ENCODE data around the gene RENBP.

DNA sequence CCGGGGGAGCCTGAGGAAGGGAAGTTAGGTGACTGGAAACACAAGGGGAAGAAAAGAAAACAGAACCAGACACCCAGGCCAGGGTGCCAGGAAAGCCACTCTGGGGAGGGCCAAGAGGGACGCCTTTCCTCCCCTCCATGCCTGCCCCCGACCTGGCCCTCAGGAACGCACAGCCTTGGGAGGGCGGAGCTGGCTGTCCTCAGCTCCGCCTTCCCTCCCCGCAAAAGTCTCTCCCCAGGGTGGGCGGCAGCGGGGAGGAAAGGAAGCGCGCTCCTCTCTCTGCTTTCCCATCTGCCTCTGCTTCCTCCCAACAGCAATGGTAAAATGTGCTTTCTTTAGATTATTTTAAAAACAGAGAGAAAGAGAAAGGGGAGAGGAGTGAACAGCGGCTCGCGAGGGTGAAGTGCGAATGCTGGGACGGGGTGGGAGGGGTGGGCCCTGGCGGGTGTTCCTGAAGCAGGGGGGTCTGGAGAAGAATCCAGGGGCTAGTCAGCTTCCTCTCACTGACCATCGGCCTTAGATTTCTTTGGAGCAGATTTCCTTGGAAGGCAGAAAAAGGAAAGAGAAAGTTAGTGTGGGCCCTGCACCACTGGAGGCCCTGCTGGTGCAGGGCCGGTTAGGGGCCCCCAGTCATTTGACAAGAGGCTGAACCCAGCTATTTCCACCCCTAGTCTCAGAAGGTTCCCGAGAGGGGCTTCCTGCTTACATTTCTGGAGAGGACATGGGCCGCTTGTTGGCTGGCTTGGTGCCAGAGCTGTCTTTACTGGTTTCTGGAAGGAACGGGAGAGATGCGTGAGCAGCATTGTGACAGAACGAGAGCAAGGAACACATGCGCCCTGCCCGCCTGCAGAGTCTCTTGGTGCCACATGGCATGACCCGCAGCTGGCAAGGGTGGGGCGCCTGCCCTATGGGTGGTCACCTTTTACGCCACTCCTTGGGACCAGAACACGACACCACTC, 4.7 kb upstream of the RENBP start:
- TF ChIP-seq, protein P1, sequence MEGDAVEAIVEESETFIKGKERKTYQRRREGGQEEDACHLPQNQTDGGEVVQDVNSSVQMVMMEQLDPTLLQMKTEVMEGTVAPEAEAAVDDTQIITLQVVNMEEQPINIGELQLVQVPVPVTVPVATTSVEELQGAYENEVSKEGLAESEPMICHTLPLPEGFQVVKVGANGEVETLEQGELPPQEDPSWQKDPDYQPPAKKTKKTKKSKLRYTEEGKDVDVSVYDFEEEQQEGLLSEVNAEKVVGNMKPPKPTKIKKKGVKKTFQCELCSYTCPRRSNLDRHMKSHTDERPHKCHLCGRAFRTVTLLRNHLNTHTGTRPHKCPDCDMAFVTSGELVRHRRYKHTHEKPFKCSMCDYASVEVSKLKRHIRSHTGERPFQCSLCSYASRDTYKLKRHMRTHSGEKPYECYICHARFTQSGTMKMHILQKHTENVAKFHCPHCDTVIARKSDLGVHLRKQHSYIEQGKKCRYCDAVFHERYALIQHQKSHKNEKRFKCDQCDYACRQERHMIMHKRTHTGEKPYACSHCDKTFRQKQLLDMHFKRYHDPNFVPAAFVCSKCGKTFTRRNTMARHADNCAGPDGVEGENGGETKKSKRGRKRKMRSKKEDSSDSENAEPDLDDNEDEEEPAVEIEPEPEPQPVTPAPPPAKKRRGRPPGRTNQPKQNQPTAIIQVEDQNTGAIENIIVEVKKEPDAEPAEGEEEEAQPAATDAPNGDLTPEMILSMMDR (conservative IDR thresholded peaks at IDR 0.05; ENCODE audit: low read depth, low read length) = no peak
- no peak for TF ChIP-seq EZH2 (IDR thresholded peaks at IDR 0.05; ENCODE audit: borderline replicate concordance, low read depth, low read length, poor library complexity, severe bottlenecking)

Data from A673 (cell line).